H1 (cell line): Measurements from ENCODE around the gene DHCR24. TPM values are rescaled to one million over a fixed set of nuclear protein-coding genes. Genes with fewer than 3 reads are reported as not detected.

ENCODE experiments used
- CTCF ChIA-PET: fragments of 300-600 bp; sonication (Branson Sonifier 250); formaldehyde crosslinking; loops from one replicate; lab custom pipeline; 2021; ENCODE audit not compliant: partially characterized antibody; lab: Charles Lee
- POLR2A ChIA-PET: fragments of 300-600 bp; sonication (Branson Sonifier 250); formaldehyde crosslinking; loops from one replicate; lab custom pipeline; 2021; ENCODE audit warnings: inconsistent platforms; ENCODE audit not compliant: partially characterized antibody; lab: Charles Lee
- DNase-seq, 2 experiments: peaks; one replicate each; pipeline versions ENCODE4 v3.0.0 to v3.0.0-alpha.2; 2010 to 2022; ENCODE audit warnings: low spot score in 2 of 2, low read depth in 1 of 2, mixed read lengths in 1 of 2
- FAIRE-seq: peaks from 2 replicates; lab custom pipeline; 2011; peaks lifted over from hg19 to GRCh38; lab: Jason Lieb, UNC
- H2AFZ ChIP-seq: 2 replicates; pipeline ENCODE4 v1.8.1; 2012; ENCODE audit warnings: low read length, inconsistent platforms
- H2AK5ac ChIP-seq: 2 replicates; pipeline ENCODE4 v1.6.1; 2013; ENCODE audit warnings: low read depth, low read length
- H2BK120ac ChIP-seq: replicated peaks from 2 replicates; pipeline ENCODE3; 2013; ENCODE audit warnings: low read depth, low read length, inconsistent platforms
- H2BK12ac ChIP-seq: 2 replicates; pipeline ENCODE4 v1.6.1; 2013; ENCODE audit warnings: low read depth, low read length
- H2BK15ac ChIP-seq: 2 replicates; pipeline ENCODE4 v1.6.1; 2013; ENCODE audit warnings: low read length
- H2BK20ac ChIP-seq: 2 replicates; pipeline ENCODE4 v1.6.1; 2013; ENCODE audit warnings: low read length
- H2BK5ac ChIP-seq: 2 replicates; pipeline ENCODE4 v1.6.1; 2013; ENCODE audit warnings: low read depth, low read length
- H3K14ac ChIP-seq: 2 replicates; pipeline ENCODE4 v1.6.1; 2013; ENCODE audit warnings: inconsistent platforms; ENCODE audit not compliant: insufficient read length
- H3K18ac ChIP-seq: 2 replicates; pipeline ENCODE4 v1.6.1; 2013; ENCODE audit warnings: low read length; ENCODE audit errors: extremely low read depth
- H3K23ac ChIP-seq: 2 replicates; pipeline ENCODE4 v1.6.1; 2013; ENCODE audit warnings: inconsistent platforms; ENCODE audit not compliant: insufficient read length
- H3K23me2 ChIP-seq: 2 replicates; pipeline ENCODE4 v1.6.1; 2013; ENCODE audit warnings: low read depth, low read length
- H3K27ac ChIP-seq: 2 replicates; pipeline ENCODE4 v1.6.1; 2011; ENCODE audit warnings: low read depth, low read length, inconsistent platforms
- H3K27me3 ChIP-seq, 4 experiments: replicated peaks in 1 of 4; 1 replicate in 1 of 4; 2 replicates in 3 of 4; pipeline versions ENCODE4 v1.6.1 to v1.8.1; 2011 to 2013; ENCODE audit warnings: low read length in 3 of 4, mild to moderate bottlenecking in 3 of 4, inconsistent platforms in 2 of 4, mixed read lengths in 2 of 4, moderate library complexity in 1 of 4; ENCODE audit not compliant: control insufficient read depth in 3 of 4, insufficient read depth in 3 of 4; ENCODE audit errors: extremely low read depth in 1 of 4
- H3K36me3 ChIP-seq, 4 experiments: 2 replicates each; pipeline versions ENCODE4 v1.6.1 to v1.8.1; 2011 to 2013; ENCODE audit warnings: mild to moderate bottlenecking in 4 of 4, low read length in 3 of 4, moderate library complexity in 2 of 4, control low read depth in 1 of 4, inconsistent platforms in 1 of 4; ENCODE audit not compliant: insufficient read depth in 4 of 4, control insufficient read depth in 2 of 4
- H3K4ac ChIP-seq: replicated peaks from 2 replicates; pipeline ENCODE3; 2013; ENCODE audit warnings: low read length, low read depth, mixed read lengths, inconsistent platforms; ENCODE audit not compliant: insufficient read length
- H3K4me1 ChIP-seq, 4 experiments: replicated peaks in 1 of 4; 1 replicate in 1 of 4; 2 replicates in 3 of 4; pipeline versions ENCODE4 v1.6.1 to v1.8.1; 2011 to 2013; ENCODE audit warnings: low read length in 3 of 4, inconsistent platforms in 2 of 4, mixed read lengths in 1 of 4; ENCODE audit not compliant: insufficient read depth in 4 of 4, control insufficient read depth in 3 of 4
- H3K4me2 ChIP-seq, 2 experiments: 2 replicates each; pipeline versions ENCODE4 v1.6.1 to v1.8.1; 2011 to 2013; ENCODE audit warnings: low read depth in 2 of 2, low read length in 2 of 2, control low read depth in 1 of 2, inconsistent platforms in 1 of 2, mild to moderate bottlenecking in 1 of 2; ENCODE audit not compliant: insufficient read depth in 1 of 2
- H3K4me3 ChIP-seq, 4 experiments: fragments of 200-600, 300-600 bp in 1 of 4; sonication (generic), shearing (Covaris generic), sonication (Bioruptor Twin) in 1 of 4; 2 replicates each; pipeline versions ENCODE4 v1.5.1 to v1.8.1; 2011 to 2016; ENCODE audit warnings: low read length in 4 of 4, low read depth in 3 of 4, control low read depth in 2 of 4, inconsistent platforms in 2 of 4, mild to moderate bottlenecking in 2 of 4, mixed read lengths in 1 of 4, moderate library complexity in 1 of 4; ENCODE audit not compliant: insufficient read depth in 2 of 4; ENCODE audit errors: extremely low read depth in 1 of 4
- H3K56ac ChIP-seq: replicated peaks from 2 replicates; pipeline ENCODE3; 2013; ENCODE audit warnings: low read depth, mild to moderate bottlenecking, mixed read lengths, low read length, inconsistent platforms; ENCODE audit not compliant: insufficient read length
- H3K79me1 ChIP-seq: 2 replicates; pipeline ENCODE4 v1.6.1; 2013; ENCODE audit warnings: low read depth, low read length, control low read depth
- H3K79me2 ChIP-seq, 2 experiments: 2 replicates each; pipeline versions ENCODE4 v1.6.1 to v1.8.1; 2012 to 2013; ENCODE audit warnings: low read length in 2 of 2, mild to moderate bottlenecking in 2 of 2, inconsistent platforms in 1 of 2; ENCODE audit not compliant: insufficient read depth in 2 of 2, control insufficient read depth in 1 of 2
- H3K9ac ChIP-seq, 4 experiments: replicated peaks in 1 of 4; 1 replicate in 1 of 4; 2 replicates in 3 of 4; pipeline versions ENCODE4 v1.6.1 to v1.8.1; 2011 to 2013; ENCODE audit warnings: low read depth in 3 of 4, low read length in 3 of 4, control low read depth in 2 of 4, mild to moderate bottlenecking in 2 of 4, moderate library complexity in 2 of 4, inconsistent platforms in 1 of 4; ENCODE audit errors: extremely low read depth in 1 of 4
- H3K9me3 ChIP-seq, 2 experiments: 2 replicates each; pipeline versions ENCODE4 v1.6.1 to v1.8.1; 2012 to 2013; ENCODE audit warnings: mild to moderate bottlenecking in 2 of 2, moderate library complexity in 2 of 2, control low read depth in 1 of 2, inconsistent platforms in 1 of 2, low read depth in 1 of 2, low read length in 1 of 2, mixed read lengths in 1 of 2; ENCODE audit not compliant: insufficient read depth in 2 of 2
- H4K20me1 ChIP-seq, 2 experiments: replicated peaks in 1 of 2; 2 replicates each; pipeline versions ENCODE3 to v1.8.1; 2011 to 2013; ENCODE audit warnings: inconsistent platforms in 2 of 2, low read length in 2 of 2, mild to moderate bottlenecking in 1 of 2; ENCODE audit not compliant: insufficient read depth in 2 of 2, control insufficient read depth in 1 of 2
- H4K5ac ChIP-seq: 2 replicates; pipeline ENCODE4 v1.6.1; 2013; ENCODE audit warnings: low read length, low read depth, mixed read lengths, inconsistent platforms; ENCODE audit not compliant: insufficient read length
- H4K8ac ChIP-seq: 2 replicates; pipeline ENCODE4 v1.8.0; 2013; ENCODE audit warnings: mild to moderate bottlenecking, moderate library complexity, low read length, inconsistent platforms; ENCODE audit not compliant: insufficient read depth; ENCODE audit errors: extremely low read depth
- H4K91ac ChIP-seq: replicated peaks from 2 replicates; pipeline ENCODE3; 2013; ENCODE audit warnings: low read length, mixed read lengths, inconsistent platforms; ENCODE audit not compliant: insufficient read length
- MAFK ChIP-seq: IDR thresholded peaks from 2 replicates; pipeline ENCODE4 v1.6.1; 2012; ENCODE audit warnings: low read depth, mild to moderate bottlenecking, improper control_type of control experiment, low read length
- SAP30 ChIP-seq: fragments of 300-600 bp; sonication (generic); IDR thresholded peaks from 2 replicates; pipeline ENCODE4 v1.7.1; 2012; ENCODE audit warnings: low read length, moderate library complexity, mild to moderate bottlenecking, inconsistent platforms; ENCODE audit not compliant: insufficient read depth, insufficient replicate concordance
- SIN3A ChIP-seq, 2 experiments: IDR thresholded peaks in 1 of 2; conservative IDR thresholded peaks in 1 of 2; 2 replicates each; pipeline ENCODE4 v1.6.1; 2011 to 2012; ENCODE audit warnings: low read length in 2 of 2, improper control_type of control experiment in 1 of 2, low read depth in 1 of 2, mild to moderate bottlenecking in 1 of 2
- SP4 ChIP-seq: IDR thresholded peaks from 2 replicates; pipeline ENCODE4 v1.6.1; 2012; ENCODE audit warnings: low read length, inconsistent platforms
- TAF7 ChIP-seq: optimal IDR thresholded peaks from 2 replicates; pipeline ENCODE3; 2011; ENCODE audit warnings: low read depth, mild to moderate bottlenecking, inconsistent platforms, low read length, moderate library complexity, borderline replicate concordance
- USF2 ChIP-seq: IDR thresholded peaks from 2 replicates; pipeline ENCODE4 v1.6.1; 2011; ENCODE audit warnings: low read length, improper control_type of control experiment
- WGBS, 2 experiments: shearing (Covaris generic) in 1 of 2; methylation state at CpG; one replicate each; pipeline versions ENCODE4 v1.1.6 to v1.1.7; 2013 to 2015; ENCODE audit warnings: low lambda C conversion rate in 2 of 2, mixed read lengths in 2 of 2, inconsistent platforms in 1 of 2, low coverage in 1 of 2, missing lambda C conversion rate in 1 of 2; ENCODE audit not compliant: insufficient replicate concordance in 2 of 2, insufficient coverage in 1 of 2, insufficient read length in 1 of 2; ENCODE audit errors: extremely low coverage in 1 of 2, missing lambda C conversion rate in 1 of 2; 5-methylcytosine and 5-hydroxymethylcytosine counted together
- polyA plus RNA-seq, 7 experiments: library from polyadenylated mRNA; depleted of rRNA in 3 of 7; stranded (reverse) in 5 of 7; unstranded in 2 of 7; fragments of >200 nt in 5 of 7; fragments of 200-250 nt in 2 of 7; gene quantifications; 1 replicate in 5 of 7; 2 replicates in 1 of 7; 4 replicates in 1 of 7; pipeline versions ENCODE4 v1.2.1 to v1.2.3, GENCODE V29; 2011 to 2013; ENCODE audit warnings: missing spikeins in 2 of 7, mixed read lengths in 2 of 7
- total RNA-seq: library from RNA; stranded (reverse); fragmentation: NEBNext Ultra II Directional; extraction: Animal tissue kit (Norgen Biotek cat#: 25700); gene quantifications from 2 replicates; pipeline ENCODE4 v1.2.1, GENCODE V29; 2021

The DHCR24 gene
- total and polyA plus RNA-seq, 2 of the 8 experiments (the other 6 are each of a cell fraction or from before 2014, with no cell fraction given) = 370 to 419 TPM

DNA sequence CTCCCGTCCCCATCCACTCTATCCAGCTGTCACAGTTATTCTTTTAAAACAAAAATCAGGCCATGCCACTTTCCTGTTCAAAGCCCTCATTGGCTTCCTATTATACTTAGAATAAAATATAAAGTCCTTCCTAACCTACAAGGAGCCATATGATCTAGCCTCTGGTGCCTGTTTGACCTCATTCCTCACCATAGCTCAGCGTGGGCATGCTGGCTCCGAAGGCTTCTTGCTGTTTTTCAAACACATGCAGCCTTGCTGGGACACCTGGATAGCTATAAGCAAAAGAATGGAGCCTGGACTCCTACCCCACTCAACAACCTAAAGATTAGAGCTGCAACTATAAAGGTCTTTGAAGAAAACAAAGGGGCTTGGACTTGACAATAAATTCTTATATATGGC is 23.7 kb downstream of the DHCR24 start:
- Histone ChIP-seq H2BK15ac (no peak overlapping the region), H3K14ac (no peak overlapping the region), H3K9me3 (no peaks in the 10 kb centered on the region), H4K5ac (no peak overlapping the region), H3K79me2 (peaks cover 0 to 4% of the 10 kb centered on the region in 2 experiments; a peak in 2 of 4 replicates), H2AK5ac (no peak overlapping the region), H2AFZ (no peak overlapping the region), H3K4me1 (no peaks in the 10 kb centered on the region), H4K20me1 (peaks cover 5 to 40% of the 10 kb centered on the region in 2 experiments), H3K23me2 (no peaks in the 10 kb centered on the region; the same call in 1 of the 2 replicates), H4K8ac (no peak overlapping the region), H3K56ac (no peak overlapping the region), H3K4me3 (no peak overlapping the region), H3K9ac (no peak overlapping the region), H2BK5ac (no peak overlapping the region), H3K79me1 (peaks cover 16% of the 10 kb centered on the region), H4K91ac (no peak overlapping the region), H3K23ac (no peak overlapping the region), H2BK20ac (no peak overlapping the region), H3K27ac (no peak overlapping the region), H3K27me3 (no peaks in the 10 kb centered on the region), H3K4ac (no peak overlapping the region), H3K36me3 (peaks cover 30 to 88% (median 76%) of the 10 kb centered on the region in 4 experiments), H2BK120ac (no peak overlapping the region), H2BK12ac (no peak overlapping the region), H3K4me2 (no peak overlapping the region), H3K18ac (no peak overlapping the region)
- no peak for TF ChIP-seq USF2
- TF ChIP-seq MAFK = no peak
- no peak for TF ChIP-seq SP4
- no peak for TF ChIP-seq TAF7
- TF ChIP-seq SAP30 = no peak
- TF ChIP-seq SIN3A (conservative IDR thresholded peaks at IDR 0.05 in 1 of 2, IDR thresholded peaks at IDR 0.05 in 1 of 2; ENCODE audit: low read depth in 1 of 2, low read length in 2 of 2) = no peak
- WGBS, 2 experiments = 95% methylated on average over 3 of the region's 3 CpGs; no CpG with 5 or more reads in 1 of the 2 experiments
- FAIRE-seq (no peak), DNase-seq (no peak)
- ChIA-PET POLR2A (no interaction called here), CTCF (no interaction called here)
